HG02642 (cell line): ENCODE results near the gene PRMT7.

ENCODE experiments used
- ATAC-seq: cut with Tn5 transposase; IDR thresholded peaks from one replicate; pipeline ENCODE4 v1.9.1; 2021; ENCODE audit warnings: mild to moderate bottlenecking; ENCODE audit not compliant: unreplicated experiment, poor library complexity

PRMT7 gene

DNA sequence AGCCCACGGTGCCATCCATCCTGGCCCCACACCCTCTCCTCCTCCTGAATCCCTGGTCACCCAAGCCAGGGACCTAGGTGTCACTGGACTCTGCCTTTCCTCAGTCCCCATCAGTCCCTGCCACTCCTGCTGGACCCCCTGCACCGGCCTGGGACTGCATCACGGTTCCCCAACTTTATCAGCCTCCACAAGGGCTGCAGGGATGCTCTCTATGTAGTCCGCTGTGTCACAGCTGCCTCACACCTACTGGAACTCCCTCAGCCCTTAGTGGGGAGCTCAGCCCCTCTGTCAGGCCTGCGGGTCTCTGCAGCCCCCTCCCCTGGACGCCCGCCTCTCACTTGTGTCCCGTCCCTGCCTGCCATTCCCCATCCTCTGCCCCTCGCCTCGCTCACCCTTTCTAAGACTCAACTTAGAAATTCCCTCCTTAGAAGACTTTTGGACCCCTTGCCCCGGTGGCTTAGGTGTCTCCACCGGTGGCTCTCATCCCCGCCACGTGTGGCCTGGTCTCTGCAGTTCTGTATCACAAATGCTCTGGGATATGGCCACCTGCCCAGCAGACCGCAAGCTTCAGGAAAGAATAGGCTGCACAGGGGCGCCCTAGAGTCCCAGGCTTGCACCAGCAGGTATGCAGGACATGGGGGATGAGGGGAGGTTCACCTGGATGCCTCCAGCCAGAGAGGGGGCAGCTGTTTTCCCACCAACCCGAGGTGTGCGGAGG is 62.9 kb downstream of the PRMT7 start:
- ATAC-seq, result no peak

DNA sequence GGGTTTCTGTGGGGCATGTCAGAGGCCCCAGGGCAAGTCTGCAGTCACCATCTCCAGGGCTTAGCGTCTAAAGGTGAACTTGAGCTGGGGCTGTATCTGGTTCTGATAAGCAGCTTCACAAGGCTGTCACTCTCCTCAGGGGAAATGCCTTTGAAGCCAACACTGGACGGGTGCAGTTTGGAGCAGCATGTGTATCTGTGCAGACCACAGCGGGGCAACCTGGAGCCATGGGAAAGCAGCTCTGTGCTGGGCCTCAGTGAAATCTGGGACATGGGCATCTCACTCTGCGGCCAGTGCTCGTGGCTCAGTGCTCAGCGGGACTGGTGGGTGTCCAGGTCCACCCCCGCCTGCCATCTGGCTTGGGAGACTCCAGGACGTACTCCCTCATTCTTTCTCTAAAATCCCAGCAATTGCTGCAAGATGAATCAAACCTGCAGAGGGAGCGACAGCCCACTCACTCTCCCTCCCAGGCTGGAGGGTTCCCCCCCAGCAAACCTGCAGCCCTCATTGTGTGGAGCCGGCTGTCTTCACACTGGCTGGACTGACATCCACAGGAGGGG is 63.5 kb downstream of the PRMT7 start:
- no peak for ATAC-seq

DNA sequence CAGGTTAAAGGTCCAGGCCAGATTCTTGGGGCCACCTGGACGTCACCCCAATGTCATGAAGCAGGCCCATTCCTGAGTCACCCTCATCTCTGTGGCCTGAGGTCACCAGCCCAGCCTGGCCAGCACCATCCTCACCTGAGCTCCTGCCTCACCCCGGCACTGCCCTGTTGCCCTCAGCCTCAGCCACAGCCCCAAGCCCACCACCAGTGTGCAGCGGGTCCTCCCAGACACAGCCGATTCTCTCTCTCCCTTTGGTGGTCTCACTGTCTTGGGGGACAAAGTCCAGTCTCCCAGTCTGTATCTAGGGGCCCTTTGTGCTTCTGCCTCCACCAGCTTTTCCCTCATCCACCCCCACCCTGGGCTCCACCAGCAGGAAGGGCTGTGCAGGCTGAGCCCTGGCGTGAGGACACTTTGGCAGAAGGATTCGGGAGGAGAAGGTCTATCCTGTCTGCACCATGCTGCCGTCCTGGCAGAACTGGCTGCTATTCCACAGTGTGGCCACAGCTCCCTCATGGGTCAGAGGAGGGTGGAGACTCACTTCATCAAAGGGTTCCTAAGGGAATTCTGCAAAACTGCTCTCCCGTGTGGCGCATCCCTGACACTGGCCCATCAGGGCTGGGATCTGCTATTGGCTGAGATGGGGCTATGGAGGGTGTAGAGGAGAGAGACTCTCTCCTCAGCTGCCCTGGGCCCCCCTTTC is 64.3 kb downstream of the PRMT7 start:
- ATAC-seq, result no peak

DNA sequence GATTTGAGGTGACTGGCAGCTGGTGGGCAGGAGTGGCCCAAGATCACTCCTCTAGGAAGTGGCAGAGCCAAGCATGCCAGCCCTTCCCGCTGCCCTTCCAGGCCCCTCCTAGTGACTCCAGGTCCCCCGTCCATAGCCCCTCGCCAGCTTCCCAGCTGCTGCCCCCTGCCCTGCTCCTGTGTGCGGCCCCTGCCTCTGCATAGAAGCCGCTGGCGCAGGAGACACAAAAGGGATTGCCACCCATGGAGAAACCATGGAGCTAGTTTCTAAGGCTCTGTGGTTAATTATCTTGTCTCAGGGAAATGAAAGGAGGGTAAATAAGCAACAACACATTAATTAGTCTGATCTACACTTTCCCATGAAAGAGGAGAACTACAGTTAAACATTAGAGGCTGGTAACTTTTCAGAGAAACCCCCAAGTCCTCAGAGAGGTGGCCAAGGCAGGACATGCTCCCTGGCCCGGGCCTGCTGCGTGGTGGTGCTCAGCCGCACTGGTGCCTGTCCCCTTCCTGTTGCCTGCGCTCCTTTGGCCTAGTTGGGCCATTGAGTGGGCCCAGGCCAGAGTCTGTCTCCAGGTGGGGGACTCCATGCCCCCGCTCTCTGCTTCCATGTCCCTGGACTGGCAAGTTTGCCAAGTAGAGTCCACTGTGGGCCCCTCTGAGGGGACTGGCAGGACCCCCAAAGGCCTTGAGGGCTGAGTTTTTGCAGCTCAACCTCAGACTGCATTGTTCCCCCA is 65.2 kb downstream of the PRMT7 start:
- no peak for ATAC-seq

DNA sequence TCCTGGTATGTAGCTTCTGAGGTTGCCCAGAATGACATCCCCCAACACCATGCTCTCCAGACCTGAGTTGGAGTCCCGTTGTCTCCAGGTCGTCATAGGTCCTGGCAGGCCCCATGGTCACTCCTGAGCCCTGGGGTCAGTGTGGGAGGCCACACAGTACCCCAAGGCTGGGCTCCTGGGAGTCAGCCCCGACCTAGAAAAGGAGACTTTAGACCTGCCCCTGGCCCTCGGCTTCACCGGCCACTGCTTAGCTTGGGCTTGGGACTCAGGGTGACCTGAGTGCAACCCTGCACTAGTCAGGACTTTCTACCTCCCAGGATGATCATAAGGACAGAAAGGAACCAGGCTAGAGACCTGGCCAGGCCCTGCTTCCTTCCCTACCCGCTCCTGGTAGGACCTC is 65.8 kb downstream of the PRMT7 start:
- ATAC-seq, result no peak

DNA sequence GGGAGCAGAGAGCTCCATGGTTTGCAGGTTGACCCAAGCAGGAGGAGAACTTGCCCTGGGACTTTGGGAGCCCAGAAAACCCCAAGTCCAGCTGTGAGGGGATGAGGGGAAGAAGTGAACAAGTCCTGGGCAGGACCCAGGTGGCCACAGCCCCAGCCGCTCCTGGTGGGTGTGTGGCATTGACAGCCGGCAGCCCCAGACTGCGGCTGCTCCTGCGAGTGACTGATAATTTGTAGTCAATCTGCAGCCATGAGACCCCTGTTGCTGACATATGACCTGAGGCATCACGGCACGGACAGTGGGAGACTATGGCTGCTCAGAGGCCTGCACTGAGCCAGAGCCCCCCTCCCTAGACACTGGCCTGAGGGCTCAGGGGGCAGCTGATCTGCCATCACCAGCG is 66.4 kb downstream of the PRMT7 start:
- no peak for ATAC-seq

DNA sequence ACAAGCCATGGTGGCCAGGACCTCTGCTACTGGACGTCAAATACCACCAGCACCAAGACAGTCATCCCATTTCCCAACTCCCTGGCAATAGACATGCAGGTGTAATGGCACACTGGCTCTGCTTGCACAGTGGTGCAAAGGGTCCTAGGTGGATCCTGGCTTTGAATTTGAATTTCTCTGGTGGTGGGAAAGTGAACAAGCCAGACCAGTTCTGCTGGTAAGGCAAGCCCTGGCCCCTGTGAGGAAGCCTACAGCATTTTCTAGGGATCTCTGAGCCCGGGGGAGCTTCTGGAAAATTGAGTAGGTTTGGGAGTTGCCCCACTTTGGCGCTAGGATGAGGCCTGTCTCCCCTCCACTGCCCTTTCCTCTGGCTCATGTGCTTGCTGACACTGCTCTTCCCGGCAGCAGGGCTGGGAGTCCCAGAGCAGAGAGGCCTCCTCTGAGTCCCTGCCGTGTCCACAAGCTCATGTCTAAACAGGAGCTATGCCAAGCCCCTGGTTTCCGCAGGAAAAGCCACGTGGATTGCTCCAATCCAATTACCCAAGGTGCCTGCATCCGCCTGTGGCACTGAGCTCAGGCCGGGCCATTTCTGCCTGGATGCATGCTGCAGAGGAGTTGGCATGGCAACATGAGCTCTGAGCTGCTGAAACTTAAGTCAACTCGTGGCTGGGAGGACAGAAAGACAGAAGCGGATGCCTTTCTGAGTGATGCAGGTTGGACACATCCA is 67.0 kb downstream of the PRMT7 start:
- no peak for ATAC-seq

DNA sequence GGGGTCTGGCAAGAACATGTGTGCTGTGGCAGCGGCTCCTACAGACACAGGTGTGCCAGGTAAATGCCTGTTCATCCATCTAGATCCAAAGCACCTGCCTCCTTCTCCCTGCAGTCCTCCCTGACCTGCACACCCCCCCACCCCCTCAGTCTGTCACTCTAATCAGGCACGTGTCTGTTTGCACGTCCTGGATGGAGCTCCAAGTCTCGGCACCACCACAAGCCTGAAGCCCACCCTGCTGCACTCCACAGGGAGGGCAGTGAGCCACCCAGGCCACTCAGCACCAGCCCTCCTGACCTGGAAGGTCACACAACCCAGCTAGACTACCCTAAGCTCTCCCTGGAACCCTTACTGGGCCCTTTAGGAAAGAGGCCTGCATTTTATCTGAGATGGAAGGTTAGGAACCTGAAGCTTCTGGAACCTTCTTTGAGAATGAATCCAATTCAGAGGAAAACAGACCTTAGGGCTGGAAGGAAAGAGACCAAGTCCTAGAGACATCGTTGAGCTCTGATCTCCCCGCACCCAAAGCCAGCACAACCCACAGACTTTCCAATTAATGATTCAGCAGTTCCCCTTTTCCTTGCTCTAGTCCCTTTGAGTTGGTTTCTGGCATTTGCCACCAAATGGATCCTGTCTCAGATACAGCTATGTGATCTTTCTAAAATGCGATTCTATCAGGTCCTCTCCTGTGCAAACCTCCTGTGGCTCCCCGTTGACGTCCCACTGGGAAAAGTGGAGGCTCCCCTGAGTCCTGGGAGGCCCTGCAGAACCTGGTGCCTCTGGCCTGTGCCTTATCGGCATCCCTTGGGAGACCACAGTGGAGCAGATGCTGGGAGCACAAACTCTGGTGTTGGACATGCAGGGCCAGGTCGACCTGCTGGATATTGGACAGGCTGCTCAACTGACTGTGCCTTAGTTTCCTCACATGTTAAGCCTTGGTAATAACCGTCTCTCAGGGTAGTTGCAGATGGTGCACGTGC is 67.9 kb downstream of the PRMT7 start:
- no peak for ATAC-seq

DNA sequence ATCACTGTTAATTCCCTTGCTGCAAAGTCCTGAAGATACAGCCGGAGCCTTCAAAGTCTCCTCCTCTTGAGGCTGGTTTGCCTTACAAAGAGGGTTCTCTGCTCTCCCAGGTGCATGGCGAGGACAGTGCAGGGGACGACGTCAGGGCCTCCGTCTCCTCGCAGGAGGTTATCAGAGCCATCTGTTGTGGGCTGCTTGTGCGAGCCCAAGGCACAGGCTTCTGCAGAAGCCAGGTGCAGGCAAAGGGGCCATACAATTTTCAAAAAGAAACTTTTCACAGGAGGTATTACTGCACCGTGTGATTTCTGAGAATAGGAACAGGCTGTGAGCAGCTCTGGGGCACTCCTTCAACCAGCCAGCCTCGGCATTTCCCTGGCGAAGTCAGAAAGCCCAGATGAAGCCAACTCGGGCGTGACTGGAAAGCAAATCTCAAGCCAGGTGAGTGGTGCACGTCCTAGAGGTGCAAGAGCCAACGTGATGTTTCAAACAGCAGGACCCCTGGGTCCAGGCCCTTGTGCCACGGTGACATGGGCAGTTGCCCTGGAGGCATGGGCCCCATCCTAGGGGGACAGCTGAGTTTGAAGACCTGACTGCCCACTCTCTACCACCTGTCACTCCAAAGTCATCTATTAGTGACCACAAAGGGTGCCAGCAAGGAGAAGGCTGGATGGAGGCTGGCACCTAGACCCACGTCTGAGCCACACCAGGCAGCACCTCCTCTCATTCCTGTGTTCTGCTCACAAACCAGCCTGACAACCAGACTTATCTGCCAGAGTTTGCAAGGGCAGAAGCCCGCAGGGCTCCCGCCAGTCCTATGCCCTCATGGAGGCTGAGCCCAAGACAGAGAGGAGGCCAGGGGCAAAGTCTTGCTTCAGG is 68.9 kb downstream of the PRMT7 start:
- ATAC-seq, result no peak

DNA sequence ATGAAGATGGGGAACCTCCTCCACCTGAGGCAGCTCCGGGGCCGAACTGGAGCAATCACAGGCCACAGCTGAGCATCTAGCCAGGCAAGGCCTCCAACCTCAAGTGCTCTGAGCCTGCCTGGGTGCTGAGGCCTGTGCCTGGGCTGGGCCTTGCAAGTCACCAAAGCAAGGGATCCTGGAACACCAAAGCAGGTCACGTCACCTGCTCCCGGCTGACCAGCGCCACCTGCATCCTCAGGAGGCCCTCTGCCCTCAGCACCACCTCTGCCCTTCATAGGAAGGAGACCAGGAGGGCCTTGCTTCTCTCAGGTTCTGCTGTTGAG is 69.5 kb downstream of the PRMT7 start:
- ATAC-seq, result no peak

DNA sequence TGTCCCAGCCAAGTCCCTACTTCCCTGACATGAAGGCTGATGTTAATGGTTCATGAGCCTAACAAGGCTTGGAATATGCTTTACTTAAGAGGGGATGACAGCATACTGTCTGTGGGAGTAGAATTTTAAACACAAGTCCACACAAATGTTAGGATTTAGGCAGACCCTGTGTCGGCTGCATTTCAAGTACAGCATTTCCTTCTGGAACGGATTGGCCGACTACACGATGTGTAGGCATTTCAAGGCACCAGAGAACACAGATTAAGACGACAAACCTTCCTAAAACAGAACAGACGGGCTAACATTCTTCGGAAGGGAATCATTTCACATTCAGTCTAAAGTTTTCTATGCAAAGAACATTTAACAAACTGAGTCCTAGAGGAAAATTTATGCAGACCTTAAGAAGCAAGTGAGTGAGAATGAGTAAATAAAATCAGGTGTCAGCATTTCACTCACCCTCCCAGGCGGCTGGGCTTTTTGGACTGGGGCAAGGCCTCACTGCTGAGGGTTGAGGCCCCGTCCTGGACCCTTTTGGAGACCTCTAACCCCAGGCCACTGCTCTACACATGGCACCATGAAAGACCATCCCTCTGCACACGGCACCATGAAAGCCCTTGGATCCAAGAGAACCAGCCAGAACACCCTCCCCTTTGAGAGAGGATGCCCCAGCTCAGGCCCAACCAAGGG is 70.0 kb downstream of the PRMT7 start:
- no peak for ATAC-seq

DNA sequence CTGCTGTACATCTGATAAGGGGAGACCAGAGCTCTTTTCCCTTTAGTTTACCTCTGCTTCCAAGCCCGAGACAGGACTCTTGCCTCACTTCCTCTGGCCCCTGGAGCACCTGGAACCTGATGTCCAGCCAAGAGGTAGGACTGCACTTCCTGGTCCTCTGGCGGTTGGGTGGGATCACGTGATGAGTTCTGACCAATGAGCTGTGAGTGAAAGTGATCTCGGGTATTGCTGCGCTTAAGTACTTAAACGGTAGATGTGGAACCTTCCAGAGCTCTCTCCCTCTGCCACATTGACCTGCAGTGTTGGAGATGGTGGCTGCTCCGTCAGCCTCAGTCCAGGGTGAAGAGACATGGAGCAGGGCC is 70.5 kb downstream of the PRMT7 start:
- no peak for ATAC-seq

DNA sequence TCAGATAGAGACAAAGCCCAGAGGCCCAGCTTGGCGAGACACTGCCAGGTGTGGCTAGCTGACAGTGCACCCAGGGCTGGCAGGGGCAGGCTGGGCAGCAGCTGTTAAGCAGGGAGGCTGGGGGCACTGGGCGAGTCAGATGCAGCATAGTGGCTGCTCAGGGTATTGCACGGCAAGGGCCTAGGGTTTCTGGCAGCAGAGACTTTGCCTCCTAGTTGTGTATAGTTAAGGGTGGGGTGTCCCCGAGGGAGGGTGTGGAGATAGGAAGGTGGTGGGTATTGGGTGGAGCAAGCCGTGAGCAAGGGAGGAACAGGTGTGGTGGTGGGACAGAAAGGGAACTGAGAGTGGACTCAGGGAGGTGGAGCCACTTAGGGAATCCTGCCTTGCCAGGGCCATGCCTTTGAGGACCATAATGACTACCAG is 71.5 kb downstream of the PRMT7 start:
- ATAC-seq, result peak; percentile 47

DNA sequence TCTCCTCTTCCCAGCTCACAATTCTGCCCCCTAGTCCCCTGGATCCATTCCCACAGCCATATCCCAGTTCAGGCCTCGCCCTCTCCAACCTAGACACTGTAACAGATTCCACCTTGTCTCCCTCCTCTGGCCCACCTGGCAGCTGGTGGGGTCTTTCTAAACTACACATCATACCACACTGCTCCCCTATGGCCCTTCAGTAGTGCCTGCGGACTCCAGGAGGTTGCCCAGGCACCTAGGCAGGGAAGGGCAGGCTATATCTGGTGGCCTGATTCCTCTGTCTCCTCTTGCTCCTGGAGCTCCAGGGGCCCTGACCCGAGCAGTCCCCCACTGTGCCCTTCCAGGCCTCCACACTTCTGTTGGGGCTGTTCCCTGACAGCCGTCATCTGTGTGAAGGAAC is 73.0 kb downstream of the PRMT7 start:
- no peak for ATAC-seq

DNA sequence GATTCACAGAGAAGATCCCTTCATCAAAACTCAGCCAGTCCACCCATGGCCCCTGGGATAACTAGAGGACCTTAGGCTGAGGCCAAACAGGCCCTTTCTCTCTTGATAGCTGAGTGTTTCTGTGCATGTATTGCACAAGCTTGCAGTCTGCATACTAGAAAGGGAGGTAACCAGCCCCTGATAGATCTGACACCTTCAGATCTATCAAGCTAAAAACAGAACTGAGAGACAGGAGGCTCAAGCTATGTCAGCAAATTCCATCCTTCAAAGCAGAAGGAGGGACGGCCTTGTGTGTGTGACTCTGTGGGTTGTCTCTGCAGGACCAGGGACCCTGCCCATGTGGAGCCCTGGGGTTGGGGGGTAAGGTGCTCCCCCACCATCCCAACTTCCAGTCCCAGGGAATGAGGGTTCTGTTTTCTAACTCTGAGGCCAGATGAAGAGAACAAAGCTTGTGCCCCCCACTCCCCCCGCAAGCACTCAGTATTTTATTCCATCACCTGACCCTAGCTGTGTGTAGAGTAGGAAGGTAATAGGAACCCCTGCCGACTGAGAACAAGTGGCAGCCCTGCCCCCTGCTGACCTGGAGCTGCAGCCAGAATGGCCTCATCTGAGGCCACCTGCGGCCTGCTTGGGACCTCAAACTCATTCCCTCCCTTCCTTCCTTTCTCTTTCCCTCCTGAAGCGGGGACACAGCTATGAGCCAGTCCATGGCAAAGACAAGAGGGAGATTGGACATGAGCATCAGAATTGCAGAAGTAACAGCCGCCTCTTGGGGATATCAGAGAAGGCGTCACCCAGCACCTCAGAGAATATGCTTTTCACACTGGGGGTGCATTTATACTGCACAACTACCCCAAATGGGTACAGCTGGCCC is 73.7 kb downstream of the PRMT7 start:
- no peak for ATAC-seq

DNA sequence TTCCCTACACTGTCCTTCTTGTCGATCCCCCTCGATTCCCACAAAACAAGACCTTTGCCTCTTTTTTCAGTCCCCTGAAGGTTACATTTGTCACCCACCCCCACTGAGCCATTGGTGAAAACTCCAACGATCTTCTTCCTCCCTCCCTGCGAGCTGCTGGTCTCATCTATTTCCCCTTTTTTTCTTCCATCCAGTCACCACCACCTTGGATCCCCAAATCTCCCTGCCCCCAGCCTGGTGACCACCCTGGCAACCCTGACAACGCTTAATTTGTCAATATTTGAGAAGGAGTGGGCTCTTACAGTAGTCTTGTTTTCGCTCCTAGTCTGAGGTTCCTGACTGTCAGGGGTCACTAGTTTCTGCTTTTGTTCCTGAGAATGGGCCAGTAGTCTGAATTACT is 74.6 kb downstream of the PRMT7 start:
- ATAC-seq, result no peak

DNA sequence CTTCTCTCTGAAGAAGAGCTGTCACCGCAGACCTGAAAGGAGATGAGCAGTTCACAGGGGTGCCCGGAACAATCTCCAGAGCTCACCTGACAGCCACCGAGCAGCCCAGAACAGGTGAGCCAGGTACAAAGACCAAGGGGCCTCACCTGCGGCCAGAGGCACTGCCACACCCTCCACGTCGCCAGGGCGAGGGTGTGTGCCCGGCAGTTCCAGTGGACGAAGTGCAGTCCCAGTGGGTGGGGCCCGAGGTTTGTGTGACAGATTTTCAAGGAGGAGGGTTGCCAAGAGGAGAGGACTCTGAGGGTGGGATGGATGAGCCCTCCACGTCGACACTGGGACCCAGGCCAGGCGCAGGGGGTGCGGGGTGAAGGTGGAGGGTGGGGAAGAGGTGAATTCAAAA is 75.8 kb downstream of the PRMT7 start:
- no peak for ATAC-seq
